GM18505 (cell line): ENCODE measurements around the gene KLHDC8A.

Source experiments
- ATAC-seq: cut with Tn5 transposase; IDR thresholded peaks from one replicate; pipeline ENCODE4 v1.9.1; 2021; ENCODE audit not compliant: unreplicated experiment
- POLR2A ChIP-seq: IDR thresholded peaks from 4 replicates; pipeline ENCODE4 v1.6.1; 2011; ENCODE audit warnings: borderline replicate concordance; ENCODE audit not compliant: insufficient read depth, insufficient read length; ENCODE audit errors: extremely low read depth

KLHDC8A gene

DNA sequence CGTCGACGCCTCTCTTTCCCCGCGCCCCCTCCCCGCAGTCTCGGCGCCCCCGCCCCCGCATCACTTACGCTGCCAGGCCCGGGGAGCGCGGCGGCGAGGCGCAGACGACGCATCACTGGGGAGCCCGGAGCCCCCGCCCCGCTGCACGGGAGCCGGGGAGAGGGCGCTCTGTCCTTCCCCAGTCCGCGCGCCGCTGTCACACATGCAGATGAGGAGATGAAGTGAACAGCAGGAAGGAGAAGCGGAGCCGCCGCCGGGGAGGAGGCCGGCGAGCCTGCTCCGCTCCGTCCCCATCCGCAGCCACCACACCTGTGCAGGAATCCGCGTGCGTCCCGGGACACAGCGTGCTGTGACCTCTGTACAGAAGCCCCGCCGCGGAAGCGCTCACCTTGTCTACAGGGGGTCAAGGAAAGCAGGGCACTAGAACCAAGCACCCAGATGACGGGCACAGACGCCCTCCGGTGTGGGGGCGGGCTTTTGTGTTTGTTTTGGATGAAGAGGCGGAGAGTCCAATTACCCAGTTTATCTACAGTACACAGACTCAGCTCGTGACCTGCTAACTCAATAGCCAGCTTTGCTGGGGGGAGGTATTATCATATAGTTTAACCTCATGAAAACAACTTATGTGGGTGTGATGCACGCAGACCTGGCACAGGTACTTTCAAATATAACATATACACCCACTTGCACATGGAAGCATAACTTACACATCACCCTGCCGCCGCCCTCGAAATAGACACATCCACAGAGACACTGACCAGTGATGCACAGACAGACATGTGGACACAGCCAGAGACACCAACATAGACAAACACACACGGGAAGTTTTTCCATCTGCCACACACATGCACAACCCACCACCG lies 12.4 kb downstream of the KLHDC8A start:
- no peak for TF ChIP-seq POLR2A
- ATAC-seq: no peak

DNA sequence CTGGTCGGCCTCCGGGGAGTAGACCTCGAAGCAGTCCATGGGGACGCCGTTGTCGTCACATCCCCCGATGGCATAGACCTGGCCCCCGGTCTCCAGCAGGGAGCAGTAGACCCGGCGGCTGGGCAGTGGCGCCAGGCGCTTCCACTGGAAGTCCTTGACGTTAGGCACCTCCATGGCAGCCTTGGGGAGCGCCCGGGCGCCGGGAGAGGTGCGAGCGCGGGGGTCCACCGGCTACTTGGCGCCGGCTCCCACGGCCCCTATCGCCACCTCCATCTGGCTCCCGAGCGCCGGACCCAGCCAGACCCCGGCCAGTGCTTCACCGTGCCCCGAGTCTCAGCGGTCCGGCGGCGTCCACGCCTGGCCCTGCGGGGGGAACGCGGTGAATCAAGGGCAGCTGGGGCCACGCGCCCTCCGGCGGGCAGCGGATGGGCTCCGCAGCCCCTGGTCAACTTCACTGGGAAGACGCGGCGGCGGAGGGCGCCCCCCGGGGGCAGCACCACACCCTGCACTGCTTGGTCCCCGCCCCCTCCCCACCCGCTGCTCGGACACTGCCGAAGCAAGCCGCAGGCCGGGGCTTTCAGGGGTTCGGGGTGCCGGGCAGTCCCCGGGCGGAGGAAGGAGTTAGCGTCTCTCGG lies 13.2 kb downstream of the KLHDC8A start:
- no peak for TF ChIP-seq POLR2A
- no peak for ATAC-seq

DNA sequence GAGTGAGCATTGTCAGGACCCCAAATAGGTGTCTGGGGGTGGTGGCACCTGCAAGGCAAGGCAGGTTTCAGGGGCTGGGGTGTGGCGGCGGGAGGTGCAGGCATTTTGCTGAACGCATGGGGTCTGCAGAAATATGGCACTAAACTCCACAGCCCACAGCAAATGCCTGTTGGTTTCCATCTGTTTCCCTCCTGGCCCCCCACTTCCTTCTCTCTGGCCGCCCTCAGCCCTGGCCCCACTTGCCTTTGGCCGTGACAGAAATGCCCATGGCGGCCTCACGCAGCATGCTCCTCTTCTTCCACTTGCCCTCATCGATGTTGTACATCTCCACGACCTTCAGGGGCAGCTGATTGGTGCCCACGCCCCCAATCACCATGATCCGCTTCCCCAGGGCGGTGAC lies 13.7 kb downstream of the KLHDC8A start:
- TF ChIP-seq POLR2A: no peak
- ATAC-seq: no peak

DNA sequence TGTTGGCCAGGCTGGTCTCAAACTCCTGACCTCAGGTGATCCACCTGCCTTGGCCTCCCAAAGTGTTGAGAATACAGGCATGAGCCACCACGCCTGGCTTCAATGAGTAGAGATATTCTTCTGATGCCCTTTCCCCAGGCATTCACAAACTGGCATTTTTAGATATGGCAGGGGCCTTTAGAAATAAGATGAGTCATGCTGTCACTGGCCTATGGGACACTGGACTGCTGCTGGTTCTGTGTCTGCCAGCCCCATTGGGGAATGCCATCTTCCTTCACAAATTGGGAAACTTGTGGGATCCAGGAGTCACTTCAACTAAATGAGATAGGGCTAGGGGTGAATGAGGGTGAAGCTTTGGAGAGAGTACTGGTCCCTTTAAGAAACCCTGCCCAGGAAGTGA lies 16.0 kb downstream of the KLHDC8A start:
- no peak for ATAC-seq
- no peak for TF ChIP-seq POLR2A

DNA sequence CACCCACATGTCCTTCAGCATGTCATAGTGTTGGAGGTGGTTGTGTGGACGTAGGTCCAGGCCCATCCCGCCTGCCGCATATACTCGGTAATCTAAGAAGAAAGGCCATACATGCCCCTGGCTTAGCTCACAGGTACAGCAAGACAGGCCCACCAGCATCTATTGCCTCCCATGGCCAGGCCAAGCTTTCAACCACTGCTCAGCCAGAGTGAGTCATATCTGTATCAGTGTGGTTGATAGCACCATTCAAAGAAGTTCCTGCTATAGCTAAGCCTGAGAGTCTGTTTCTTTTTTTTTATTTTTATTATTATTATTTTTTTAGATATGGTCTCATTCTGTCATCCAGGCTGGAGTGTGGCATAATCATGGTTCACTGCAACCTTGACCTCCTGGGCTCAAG lies 17.0 kb downstream of the KLHDC8A start:
- no peak for TF ChIP-seq POLR2A
- peak; percentile 61 for ATAC-seq

DNA sequence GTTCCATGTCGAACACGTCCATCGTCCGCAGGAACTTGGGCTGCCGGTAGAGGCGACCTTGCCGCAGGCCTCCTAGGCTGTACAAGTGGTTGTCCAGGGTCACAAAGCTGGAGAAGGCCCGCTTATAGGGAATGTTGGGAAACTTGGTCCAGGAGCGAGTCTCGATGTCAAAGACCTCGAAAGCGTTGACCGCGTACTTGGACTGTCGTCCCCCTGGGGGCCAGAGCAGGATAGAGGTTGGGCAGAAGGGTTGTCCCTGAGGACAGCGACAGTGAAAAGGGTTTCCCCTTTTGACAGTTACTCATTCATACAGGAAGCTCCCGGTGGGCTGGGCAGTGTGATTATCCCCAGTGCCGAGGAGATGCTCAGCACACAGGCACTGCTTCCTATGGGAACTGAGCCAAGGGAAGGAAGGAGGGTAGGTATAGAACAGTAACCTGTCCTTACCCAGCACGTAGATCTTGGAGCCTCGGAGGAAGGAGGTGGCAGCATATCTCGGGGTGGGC lies 17.5 kb downstream of the KLHDC8A start:
- no peak for ATAC-seq
- no peak for TF ChIP-seq POLR2A

DNA sequence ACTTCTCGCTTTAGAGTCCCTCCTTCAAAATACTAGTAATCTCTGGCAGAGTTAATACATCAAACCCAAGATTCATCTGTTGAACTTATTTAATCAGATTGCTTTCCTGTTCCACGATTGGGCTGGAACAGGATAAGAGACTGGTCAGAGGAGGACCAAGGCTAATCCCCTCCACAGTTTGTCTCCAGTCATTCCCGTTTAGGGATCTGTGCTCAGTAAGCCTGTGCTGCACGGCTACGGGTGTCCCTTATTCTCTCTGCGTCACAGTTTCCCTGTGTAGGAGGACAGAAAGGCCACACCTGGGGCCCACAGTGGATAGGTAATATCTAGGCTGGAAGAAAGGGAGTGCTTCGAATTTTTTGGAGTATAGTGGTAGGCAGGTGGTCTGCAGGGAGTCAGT lies 18.7 kb downstream of the KLHDC8A start:
- no peak for ATAC-seq
- no peak for TF ChIP-seq POLR2A

DNA sequence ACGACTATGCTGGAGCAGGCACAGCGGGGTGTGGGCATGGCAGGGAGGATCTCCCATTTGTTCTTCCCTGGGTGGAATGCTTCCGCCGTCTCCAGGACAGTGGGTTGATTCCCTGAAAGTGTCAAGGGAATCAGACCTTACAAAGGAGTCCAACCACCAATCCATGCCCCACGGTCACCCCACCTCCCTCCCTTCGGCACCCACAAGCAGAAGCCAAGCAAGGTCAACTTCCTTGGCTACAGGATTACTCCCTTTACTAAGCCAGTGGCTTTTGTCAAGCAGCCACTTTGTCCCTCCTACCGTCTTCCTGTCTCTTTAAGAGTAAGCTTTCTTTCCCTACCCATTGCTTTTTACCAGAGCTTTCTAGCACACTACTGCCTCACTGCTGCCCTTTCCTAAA lies 19.2 kb downstream of the KLHDC8A start:
- no peak for ATAC-seq
- no peak for TF ChIP-seq POLR2A

DNA sequence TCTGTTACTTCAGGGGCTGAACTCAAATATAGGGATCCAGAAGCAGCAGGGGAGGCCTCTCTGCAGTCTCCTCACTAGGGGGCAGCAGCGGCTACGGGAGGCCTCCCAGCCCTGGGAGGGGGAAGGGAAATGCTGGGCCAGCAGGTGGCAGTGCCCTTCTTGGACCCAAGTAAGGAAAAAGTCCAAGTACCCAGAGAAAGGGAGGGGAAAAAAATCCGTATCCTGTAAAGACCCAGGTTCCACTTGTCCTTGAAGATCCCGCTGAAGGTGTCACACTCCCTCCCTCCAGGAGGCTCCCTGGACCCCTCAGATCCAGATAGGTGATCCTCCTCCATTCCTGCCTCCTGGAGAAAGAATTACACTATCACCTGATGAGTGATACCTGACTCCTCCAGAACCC lies 21.0 kb downstream of the KLHDC8A start:
- no peak for TF ChIP-seq POLR2A
- ATAC-seq: no peak

DNA sequence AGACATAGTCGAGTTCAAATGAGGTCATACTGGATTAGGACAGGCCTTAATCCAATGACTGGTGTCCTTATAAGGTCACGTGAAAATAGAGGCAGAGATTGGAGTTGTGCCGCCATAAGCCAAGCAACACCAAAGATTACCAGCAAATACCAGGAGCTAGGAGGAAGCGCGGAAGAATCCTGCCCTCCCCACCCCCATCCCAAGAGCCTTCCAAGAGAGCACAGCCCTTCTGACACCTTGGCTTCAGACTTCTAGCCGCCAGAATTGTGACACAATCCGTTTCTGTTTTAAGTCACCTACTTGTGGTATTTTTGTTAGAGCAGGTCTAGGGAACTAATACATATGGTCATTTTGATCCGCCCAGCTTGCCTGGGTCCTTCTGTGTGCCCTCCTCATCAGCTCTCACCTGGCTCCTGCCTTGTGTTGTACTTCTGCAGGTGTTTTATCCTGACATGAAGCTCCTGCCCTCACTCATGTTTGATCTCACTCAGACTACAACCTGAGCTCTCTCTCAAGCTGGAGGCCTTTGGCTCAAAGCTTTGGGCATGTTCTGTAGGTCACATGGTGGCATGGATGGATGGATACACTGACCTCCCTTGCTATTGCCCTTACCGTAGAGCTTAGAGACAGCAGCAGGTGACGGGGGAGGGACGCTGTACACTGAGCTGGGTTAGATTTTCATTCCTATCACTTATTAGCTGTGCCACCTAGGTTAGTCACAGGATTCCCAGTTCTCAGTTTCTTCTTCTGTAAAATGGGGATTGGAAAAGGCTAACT lies 24.5 kb downstream of the KLHDC8A start:
- no peak for TF ChIP-seq POLR2A
- no peak for ATAC-seq

DNA sequence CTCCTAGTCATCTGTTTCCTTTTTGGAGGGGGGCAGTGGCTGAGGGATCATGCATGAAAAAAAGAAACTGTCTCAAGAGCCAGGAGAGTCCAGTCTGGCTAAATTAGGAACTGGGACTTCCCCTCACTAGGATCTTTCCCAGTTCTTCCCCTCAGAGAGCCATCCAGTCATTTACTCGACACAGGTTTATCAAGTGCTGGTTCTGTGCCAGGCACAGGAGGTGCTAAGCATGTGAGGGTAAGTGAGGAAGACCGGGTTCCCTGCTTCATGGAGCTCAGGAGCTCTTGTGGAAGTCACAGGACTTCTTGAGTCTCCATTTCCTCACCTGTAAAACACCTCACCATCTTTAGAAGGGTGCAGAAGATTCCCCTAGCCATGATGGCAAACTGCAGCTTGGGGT lies 26.6 kb downstream of the KLHDC8A start:
- ATAC-seq: no peak
- TF ChIP-seq POLR2A: no peak

DNA sequence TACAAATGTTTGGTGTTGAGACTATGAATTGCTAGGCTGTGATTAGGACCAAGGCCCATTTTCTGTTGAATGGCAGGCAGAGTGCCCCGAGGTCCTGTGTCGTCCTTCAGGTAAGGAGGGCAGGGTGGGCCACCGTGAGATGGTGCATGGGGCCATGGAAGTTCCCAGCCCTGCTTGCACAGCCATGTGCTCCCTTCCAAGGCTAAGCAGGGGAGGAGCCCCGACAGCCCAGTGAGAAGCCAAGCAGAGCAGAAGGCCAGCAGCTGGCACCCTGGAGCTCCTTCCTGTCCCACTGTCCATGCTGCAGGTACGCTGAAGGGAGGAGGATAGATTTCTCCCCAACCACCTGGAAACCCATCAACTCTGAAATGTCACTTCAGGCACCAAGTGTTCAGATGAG lies 27.0 kb downstream of the KLHDC8A start:
- ATAC-seq: no peak
- no peak for TF ChIP-seq POLR2A

DNA sequence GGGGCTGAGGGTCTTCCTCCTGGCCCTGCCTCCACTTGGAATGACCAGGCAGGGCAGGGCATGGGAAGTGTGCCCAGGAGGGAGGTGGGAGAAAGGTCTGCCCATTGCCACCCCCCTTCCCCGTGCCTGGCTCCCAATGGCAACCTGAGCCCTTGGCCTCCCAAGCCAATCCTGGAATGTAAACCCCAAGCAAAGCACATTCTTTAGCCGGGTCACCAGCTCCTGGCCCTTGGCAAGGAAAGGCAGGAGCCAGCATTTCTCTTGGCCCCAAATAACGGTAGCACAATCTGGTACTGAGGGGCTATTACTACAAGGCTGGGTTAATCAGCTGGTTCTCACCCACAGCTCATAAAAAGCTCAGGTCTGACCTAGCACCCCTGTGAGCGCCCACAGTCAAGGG lies 28.2 kb downstream of the KLHDC8A start:
- no peak for TF ChIP-seq POLR2A
- no peak for ATAC-seq

DNA sequence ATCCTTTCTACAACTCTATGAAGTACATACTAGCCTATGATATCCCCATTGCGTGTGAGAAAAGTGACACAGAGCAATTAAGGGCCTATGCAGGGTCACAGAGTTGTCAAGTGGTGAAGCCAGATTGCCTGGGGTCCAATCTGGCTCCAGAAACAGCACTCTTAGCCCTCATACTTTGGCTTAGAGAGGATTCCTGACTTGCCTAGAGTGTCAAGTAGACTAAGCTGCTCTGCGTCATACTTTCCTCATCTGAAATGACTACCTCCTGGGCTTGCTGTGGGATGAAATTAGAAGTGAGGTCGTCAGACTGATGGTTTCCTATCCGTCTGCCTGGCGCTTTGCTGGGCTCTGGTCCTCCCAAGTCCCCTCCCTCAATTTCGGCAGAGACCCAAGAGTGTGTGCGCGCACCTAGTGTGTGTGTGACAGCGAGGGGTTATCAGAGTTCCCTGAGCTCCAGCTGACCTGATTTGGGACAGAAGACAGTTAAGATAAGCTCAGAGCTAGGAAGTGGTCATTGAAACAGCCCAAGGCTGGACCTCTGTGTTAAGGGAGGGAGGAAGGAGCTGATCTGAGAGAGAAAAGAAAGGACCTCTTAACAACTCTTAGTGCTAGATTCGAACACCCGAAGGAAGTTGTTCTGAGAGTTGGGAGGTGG lies 29.8 kb downstream of the KLHDC8A start:
- TF ChIP-seq POLR2A: no peak
- no peak for ATAC-seq

DNA sequence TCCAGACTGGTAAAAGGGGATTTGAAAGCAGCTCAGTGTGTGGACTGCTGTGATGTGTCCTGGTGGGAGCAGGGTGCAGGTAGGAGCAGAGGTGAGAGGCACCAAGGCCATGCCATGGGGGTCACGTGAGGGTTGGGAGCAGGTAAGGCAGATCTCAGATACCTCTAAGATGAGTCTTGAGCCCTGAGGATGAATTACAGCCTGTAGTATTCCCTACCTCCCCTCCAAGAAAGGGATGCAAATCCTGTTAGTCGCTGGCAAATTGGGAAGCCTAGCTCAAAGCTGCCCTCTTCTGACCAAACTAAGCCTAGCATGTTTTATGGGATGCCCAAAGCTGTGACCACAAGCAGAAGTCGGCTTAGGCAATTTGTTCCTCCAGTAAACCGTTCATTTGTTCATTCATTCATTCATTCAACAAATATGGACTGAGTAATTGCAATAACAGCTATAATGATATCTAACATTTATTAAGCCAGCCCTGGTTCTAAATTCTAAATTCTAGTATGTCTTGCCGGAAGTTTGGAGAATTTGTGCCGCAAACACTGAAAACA lies 31.3 kb downstream of the KLHDC8A start:
- no peak for ATAC-seq
- no peak for TF ChIP-seq POLR2A
